HG02798 (cell line): ENCODE measurements around the gene LILRA6.
"Not testable (repeated sequence)": the region's sequence is repeated elsewhere in the genome, so short reads cannot be mapped to it uniquely, and the experiment has no call there.

Source experiments
- ATAC-seq: cut with Tn5 transposase; IDR thresholded peaks from one replicate; pipeline ENCODE4 v1.9.1; 2021; ENCODE audit warnings: mild to moderate bottlenecking; ENCODE audit not compliant: unreplicated experiment, poor library complexity

LILRA6 gene

GRCh38 chr19:54268936-54269335 is 26.3 kb upstream of the LILRA6 start:
- ATAC-seq = no peak

GRCh38 chr19:54266133-54266532 is 23.5 kb upstream of the LILRA6 start:
- no peak for ATAC-seq

- ATAC-seq = no peak
Measured at GRCh38 chr19:54262470-54262869, 19.9 kb upstream of the LILRA6 start.

GRCh38 chr19:54262066-54262465 is 19.5 kb upstream of the LILRA6 start:
- no peak for ATAC-seq

- no peak for ATAC-seq
Measured at GRCh38 chr19:54257116-54257480, 14.5 kb upstream of the LILRA6 start, which contains the start of gene LILRB5. Gene LILRB5 (minus strand): TSS chr19:54257273. CDS start chr19:54257193, 80 bp downstream.

GRCh38 chr19:54256250-54257115 is 13.9 kb upstream of the LILRA6 start:
- ATAC-seq = no peak

- no peak for ATAC-seq
Measured at GRCh38 chr19:54255105-54255775, 12.7 kb upstream of the LILRA6 start.

GRCh38 chr19:54254195-54254906 is 11.8 kb upstream of the LILRA6 start:
- no peak for ATAC-seq

- no peak for ATAC-seq
Measured at GRCh38 chr19:54253331-54254194, 11.0 kb upstream of the LILRA6 start.

- no peak for ATAC-seq
Measured at GRCh38 chr19:54252845-54253244, 10.3 kb upstream of the LILRA6 start.

- ATAC-seq = no peak
Measured at GRCh38 chr19:54252243-54252642, 9.7 kb upstream of the LILRA6 start.

- ATAC-seq = no peak
Measured at GRCh38 chr19:54248016-54248601, 5.5 kb upstream of the LILRA6 start.

GRCh38 chr19:54247106-54247930 is 4.7 kb upstream of the LILRA6 start:
- ATAC-seq = no peak

- no peak for ATAC-seq
Measured at GRCh38 chr19:54245936-54246335, 3.3 kb upstream of the LILRA6 start.

GRCh38 chr19:54243809-54244208 is 1.2 kb upstream of the LILRA6 start:
- ATAC-seq = not testable (repeated sequence)

- ATAC-seq = not testable (repeated sequence)
Measured at GRCh38 chr19:54242234-54242633, 356 bp downstream of the LILRA6 start.

- ATAC-seq = not testable (repeated sequence)
Measured at GRCh38 chr19:54240372-54241336, 1.9 kb downstream of the LILRA6 start.
